HG03575 (cell line): Measurements from ENCODE around the gene ARHGAP15.
A peak's percentile ranks its signal among the peaks of the same experiment; 100 is the strongest.

Experiments
- ATAC-seq: cut with Tn5 transposase; IDR thresholded peaks from one replicate; pipeline ENCODE4 v1.9.1; 2021; ENCODE audit not compliant: unreplicated experiment, insufficient number of reproducible peaks, low FRiP score; ENCODE audit errors: extremely low read depth

The ARHGAP15 gene

GRCh38 chr2:143668234-143668633 is 539.0 kb downstream of the ARHGAP15 start:
- no peak for ATAC-seq

- no peak for ATAC-seq
These were observed 544.8 kb downstream of the ARHGAP15 start for GRCh38 chr2:143674051-143674450.

GRCh38 chr2:143675021-143675420 is 545.8 kb downstream of the ARHGAP15 start:
- ATAC-seq: no peak

- ATAC-seq: no peak
These were observed 550.4 kb downstream of the ARHGAP15 start for GRCh38 chr2:143679617-143680016.

- ATAC-seq: no peak
These were observed 551.7 kb downstream of the ARHGAP15 start for GRCh38 chr2:143680885-143681405.

- no peak for ATAC-seq
These were observed 553.3 kb downstream of the ARHGAP15 start for GRCh38 chr2:143682436-143683055.

GRCh38 chr2:143683977-143684376 is 554.8 kb downstream of the ARHGAP15 start:
- ATAC-seq: no peak

GRCh38 chr2:143684551-143685320 is 555.5 kb downstream of the ARHGAP15 start:
- ATAC-seq: no peak

- no peak for ATAC-seq
These were observed 556.3 kb downstream of the ARHGAP15 start for GRCh38 chr2:143685421-143686078.

GRCh38 chr2:143686585-143687164 is 557.5 kb downstream of the ARHGAP15 start:
- ATAC-seq: no peak

- no peak for ATAC-seq
These were observed 559.0 kb downstream of the ARHGAP15 start for GRCh38 chr2:143688248-143688647.

GRCh38 chr2:143688815-143689214 is 559.6 kb downstream of the ARHGAP15 start:
- no peak for ATAC-seq

GRCh38 chr2:143689541-143689940 is 560.3 kb downstream of the ARHGAP15 start:
- ATAC-seq: no peak

- ATAC-seq: no peak
These were observed 561.0 kb downstream of the ARHGAP15 start for GRCh38 chr2:143690235-143690634.

- ATAC-seq: no peak
These were observed 561.9 kb downstream of the ARHGAP15 start for GRCh38 chr2:143691121-143691520.

GRCh38 chr2:143692162-143692561 is 562.9 kb downstream of the ARHGAP15 start:
- ATAC-seq: no peak

GRCh38 chr2:143692967-143693366 is 563.7 kb downstream of the ARHGAP15 start:
- ATAC-seq: no peak

GRCh38 chr2:143694335-143694734 is 565.1 kb downstream of the ARHGAP15 start:
- no peak for ATAC-seq

GRCh38 chr2:143696651-143697050 is 567.4 kb downstream of the ARHGAP15 start:
- ATAC-seq: peak; percentile 65
